Muscle of leg (tissue), 11 donors: ENCODE data around the gene IFT88. TPM values are rescaled to one million over a fixed set of nuclear protein-coding genes. Genes with fewer than 3 reads are reported as not detected.

Experiments
- DNase-seq: peaks from one replicate; pipeline ENCODE4 v3.0.0; 2013
- H3K27ac ChIP-seq: one replicate; pipeline ENCODE4 v1.5.1; 2013; ENCODE audit warnings: mild to moderate bottlenecking, low read length, control low read depth
- H3K27me3 ChIP-seq: one replicate; pipeline ENCODE4 v1.6.1; 2013; ENCODE audit warnings: low read length; ENCODE audit not compliant: control insufficient read depth, insufficient read depth
- H3K36me3 ChIP-seq: one replicate; pipeline ENCODE4 v1.6.1; 2013; ENCODE audit warnings: low read length; ENCODE audit not compliant: control insufficient read depth, insufficient read depth
- H3K4me1 ChIP-seq: one replicate; pipeline ENCODE4 v1.6.1; 2013; ENCODE audit warnings: low read length; ENCODE audit not compliant: control insufficient read depth, insufficient read depth
- H3K4me3 ChIP-seq: one replicate; pipeline ENCODE4 v1.5.1; 2013; ENCODE audit warnings: low read length, control low read depth
- H3K9me3 ChIP-seq: replicated peaks from 2 replicates; pipeline ENCODE4 v1.6.1; 2013; ENCODE audit warnings: low read depth, low read length; ENCODE audit not compliant: control insufficient read depth
- WGBS: methylation state at CpG from one replicate; pipeline ENCODE4 v1.1.5; 2013; ENCODE audit warnings: missing lambda C conversion rate; ENCODE audit not compliant: insufficient coverage; 5-methylcytosine and 5-hydroxymethylcytosine counted together
- polyA plus RNA-seq, 8 donors: library from polyadenylated mRNA; unstranded; fragments of 120-200 nt; gene quantifications; one replicate each; pipeline versions ENCODE4 v1.2.1 to v1.2.3, GENCODE V29; 2013; ENCODE audit warnings: inconsistent platforms in 1 of 8, low replicate concordance in 1 of 8; ENCODE audit not compliant: insufficient read length in 8 of 8, insufficient read depth in 1 of 8
- total RNA-seq: library from RNA; stranded (reverse); fragments of 120-200 nt; gene quantifications from one replicate; pipeline ENCODE4 v1.2.4, GENCODE V29; 2013

The IFT88 gene
- total and polyA plus RNA-seq, 9 donors: 12.1 to 17.6 (median 13.9) TPM

DNA sequence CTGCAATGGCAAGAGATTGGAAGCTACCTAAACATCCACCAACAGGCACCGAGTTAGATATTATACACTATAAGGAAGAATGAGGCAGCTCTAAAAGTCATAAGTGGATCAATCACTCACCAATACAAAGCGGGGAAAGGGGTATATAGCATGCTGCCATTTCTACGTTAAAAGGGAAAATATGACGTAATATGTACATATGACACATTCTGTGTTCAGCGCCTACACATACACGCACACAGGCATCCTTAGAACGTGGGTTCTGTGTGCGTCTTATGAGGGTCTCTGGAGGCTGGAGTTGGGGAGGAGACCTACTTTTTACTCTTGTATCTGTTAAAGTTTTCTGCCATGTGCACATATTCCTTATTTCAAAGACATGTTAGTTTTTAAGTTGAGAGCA is 142.4 kb downstream of the IFT88 start:
- no peak overlapping the region for H3K4me3 ChIP-seq
- WGBS: 100% methylated on average over 2 of the region's 8 CpGs
- peak overlapping the region; percentile 48 for H3K27ac ChIP-seq
- no peak for DNase-seq
- H3K27me3 ChIP-seq: no peaks in the 10 kb centered on the region
- H3K4me1 ChIP-seq: peaks cover 23% of the 10 kb centered on the region
- no peaks in the 10 kb centered on the region for H3K36me3 ChIP-seq
- no peaks in the 10 kb centered on the region for H3K9me3 ChIP-seq

DNA sequence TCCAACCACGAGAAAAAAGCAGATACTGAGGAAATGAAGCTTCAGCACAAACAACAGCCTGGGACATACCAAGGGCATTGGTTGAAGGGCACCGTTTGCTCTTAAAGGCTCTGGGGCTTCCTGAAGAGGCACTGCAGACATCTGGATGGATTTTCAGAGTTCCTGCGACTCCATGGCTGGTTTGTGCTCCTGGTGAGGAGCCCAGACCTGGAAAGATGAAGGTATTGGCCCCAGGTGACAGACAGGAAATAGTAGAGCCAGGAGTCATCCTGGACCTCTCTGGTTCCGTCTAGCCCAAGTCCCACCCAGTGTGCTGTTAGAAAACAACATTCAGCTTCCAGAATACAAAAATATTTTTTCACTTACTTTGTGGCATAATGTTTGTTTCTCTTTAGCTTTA is 142.8 kb downstream of the IFT88 start:
- 35% methylated on average over 3 of the region's 4 CpGs for WGBS
- H3K4me3 ChIP-seq: no peak overlapping the region
- DNase-seq: no peak
- H3K36me3 ChIP-seq: no peaks in the 10 kb centered on the region
- H3K27ac ChIP-seq: peak overlapping the region; percentile 53
- no peaks in the 10 kb centered on the region for H3K27me3 ChIP-seq
- peaks cover 23% of the 10 kb centered on the region for H3K4me1 ChIP-seq
- H3K9me3 ChIP-seq: no peaks in the 10 kb centered on the region

DNA sequence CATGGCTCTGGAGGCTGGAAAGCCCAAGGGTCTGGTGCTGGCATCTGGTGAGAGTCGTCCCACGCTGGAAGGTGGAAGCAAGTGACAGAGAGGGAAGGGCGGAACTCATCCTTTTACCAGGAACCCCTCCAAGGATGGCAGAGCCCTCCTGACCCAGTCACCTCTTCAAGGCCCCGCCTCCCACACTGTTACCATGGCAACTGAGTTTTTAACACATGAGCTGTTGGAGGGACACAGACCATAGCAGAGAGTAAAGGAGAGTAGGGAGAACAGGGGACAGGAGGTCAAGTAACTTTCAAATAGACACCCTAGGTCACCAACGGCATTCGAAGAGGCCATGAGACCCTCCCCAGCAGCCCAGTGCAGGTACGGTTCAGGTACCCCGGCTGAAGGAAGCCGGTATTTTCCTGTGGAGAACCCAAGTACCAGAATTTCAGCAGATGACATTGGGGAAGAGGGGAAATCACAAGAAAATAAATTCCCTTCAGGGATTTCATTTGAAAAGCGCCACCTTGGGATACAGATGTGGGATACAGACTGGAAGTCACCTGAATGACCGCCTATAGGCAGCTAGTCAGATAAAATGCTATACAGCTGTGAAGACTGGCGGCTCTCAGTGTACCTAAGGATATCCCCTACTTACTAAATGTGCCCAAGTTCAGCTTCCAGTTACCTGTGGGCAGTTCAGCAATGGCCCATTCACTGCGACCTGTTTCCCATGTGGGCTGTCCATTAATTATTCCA is 144.5 kb downstream of the IFT88 start:
- peaks cover 38% of the 10 kb centered on the region for H3K4me1 ChIP-seq
- no peaks in the 10 kb centered on the region for H3K9me3 ChIP-seq
- no peak overlapping the region for H3K27ac ChIP-seq
- no peaks in the 10 kb centered on the region for H3K36me3 ChIP-seq
- DNase-seq: no peak
- WGBS: 81% methylated on average over 5 of the region's 13 CpGs
- no peaks in the 10 kb centered on the region for H3K27me3 ChIP-seq
- no peak overlapping the region for H3K4me3 ChIP-seq

DNA sequence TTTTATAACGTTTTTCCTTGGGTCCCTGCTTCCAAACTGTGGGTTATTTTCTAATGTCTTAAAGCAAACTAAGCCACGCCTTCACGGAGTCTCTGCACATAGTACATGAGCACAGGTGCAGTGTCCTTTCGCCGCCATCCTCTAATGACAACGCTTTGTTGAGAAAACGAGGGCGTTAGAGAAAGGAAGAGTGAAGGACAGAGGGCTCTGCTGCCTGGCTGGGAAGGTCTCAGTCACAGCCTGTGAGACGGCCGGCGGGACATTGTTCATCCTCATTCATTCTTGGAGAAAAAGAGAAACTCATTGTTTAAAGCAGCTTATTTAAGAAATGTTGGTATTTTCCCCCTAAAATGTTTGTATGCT is 146.0 kb downstream of the IFT88 start:
- Histone ChIP-seq H3K27me3 (no peaks in the 10 kb centered on the region), H3K9me3 (no peaks in the 10 kb centered on the region), H3K27ac (peak overlapping the region; percentile 95), H3K4me3 (peak overlapping the region; percentile 8), H3K36me3 (no peaks in the 10 kb centered on the region), H3K4me1 (peaks cover 53% of the 10 kb centered on the region)
- 40% methylated on average over 7 of the region's 11 CpGs for WGBS
- peak; percentile 43 for DNase-seq

DNA sequence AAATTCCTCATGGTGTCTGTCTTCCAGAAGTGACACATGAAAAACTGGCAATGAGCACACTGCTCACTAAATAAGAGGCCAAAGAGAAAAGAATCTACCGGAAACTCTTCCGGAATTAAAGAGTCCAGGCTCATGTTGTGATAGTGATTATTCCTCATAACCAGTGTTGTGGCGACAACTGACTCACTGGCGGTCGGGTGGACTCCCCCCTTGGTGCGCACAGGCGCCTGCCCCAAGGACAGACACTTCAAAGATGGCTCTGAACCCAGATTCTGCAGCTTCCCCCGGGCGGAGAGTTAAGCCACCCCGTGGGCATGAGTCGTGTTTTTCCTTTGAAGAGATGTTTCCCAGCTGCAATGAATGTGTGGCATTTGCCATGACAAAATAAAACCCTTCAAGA is 146.8 kb downstream of the IFT88 start:
- Histone ChIP-seq H3K27ac (peak overlapping the region; percentile 95), H3K4me3 (no peak overlapping the region), H3K4me1 (peaks cover 58% of the 10 kb centered on the region), H3K27me3 (no peaks in the 10 kb centered on the region), H3K9me3 (no peaks in the 10 kb centered on the region), H3K36me3 (no peaks in the 10 kb centered on the region)
- WGBS: no CpG with 5 or more reads among the region's 11 CpGs
- peak; percentile 74 for DNase-seq

DNA sequence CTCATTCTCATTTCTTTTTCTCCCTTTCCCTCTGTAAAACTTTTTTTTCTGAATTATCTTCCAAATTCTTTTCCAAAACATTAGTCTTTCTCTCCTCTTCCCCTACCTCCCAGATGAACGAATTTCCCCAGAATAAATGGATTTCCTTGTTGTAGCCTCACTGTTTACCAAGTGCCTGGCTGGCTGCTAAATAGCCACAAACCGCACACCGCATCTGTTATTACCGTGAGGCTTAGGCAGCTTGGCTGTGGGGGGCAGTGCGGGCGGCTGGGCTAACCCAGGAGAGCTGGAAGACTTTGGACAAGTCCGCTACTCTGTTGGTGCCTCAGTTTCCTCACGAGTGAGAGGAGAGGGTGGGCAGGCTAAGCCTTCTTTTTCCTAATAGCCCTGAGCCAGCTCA is 147.2 kb downstream of the IFT88 start:
- Histone ChIP-seq H3K27ac (peak overlapping the region; percentile 95), H3K27me3 (no peaks in the 10 kb centered on the region), H3K4me1 (peaks cover 62% of the 10 kb centered on the region), H3K36me3 (no peaks in the 10 kb centered on the region), H3K9me3 (no peaks in the 10 kb centered on the region), H3K4me3 (no peak overlapping the region)
- DNase-seq: peak; percentile 72
- 40% methylated on average over 8 of the region's 8 CpGs for WGBS

DNA sequence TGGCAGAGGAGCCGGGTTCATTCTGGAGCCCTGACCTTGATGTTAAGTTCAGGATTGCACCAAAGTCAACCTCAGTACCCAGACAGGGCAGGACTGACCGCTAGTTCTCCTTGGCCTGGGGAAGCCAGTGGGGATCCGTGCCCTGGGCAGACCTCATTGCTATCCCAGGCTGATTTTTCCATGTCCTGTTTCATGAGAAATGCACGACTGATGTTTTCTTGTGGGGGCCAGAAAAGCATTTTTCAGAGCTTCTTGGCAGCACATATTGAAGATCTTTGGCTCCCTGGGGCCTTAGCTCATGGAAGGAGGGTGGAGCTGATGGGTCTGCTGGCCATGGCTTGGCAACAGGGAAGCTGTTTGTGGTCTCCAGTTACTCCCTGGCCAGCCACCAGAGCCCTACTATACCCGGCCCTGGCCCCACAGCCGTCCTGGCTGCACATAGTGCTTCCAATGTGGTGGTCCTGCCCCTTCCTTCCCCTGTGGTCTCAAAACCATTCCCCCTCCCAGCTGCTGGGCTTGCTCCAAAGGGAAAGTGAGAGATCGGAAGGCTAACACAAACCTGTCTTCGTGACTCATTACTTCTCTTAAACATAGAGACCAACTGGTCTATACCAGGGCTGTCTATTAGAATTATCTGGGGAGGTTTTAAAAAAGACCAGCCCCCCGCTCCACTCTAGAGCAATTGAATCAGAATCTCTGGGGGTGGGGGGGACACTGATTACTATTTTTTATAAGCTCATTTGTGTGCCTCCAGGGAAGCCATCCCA is 147.8 kb downstream of the IFT88 start:
- Histone ChIP-seq H3K4me1 (peaks cover 66% of the 10 kb centered on the region), H3K36me3 (no peaks in the 10 kb centered on the region), H3K27ac (peak overlapping the region; percentile 95), H3K4me3 (no peak overlapping the region), H3K9me3 (no peaks in the 10 kb centered on the region), H3K27me3 (no peaks in the 10 kb centered on the region)
- DNase-seq: peak; percentile 98
- 14% methylated on average over 6 of the region's 9 CpGs for WGBS

DNA sequence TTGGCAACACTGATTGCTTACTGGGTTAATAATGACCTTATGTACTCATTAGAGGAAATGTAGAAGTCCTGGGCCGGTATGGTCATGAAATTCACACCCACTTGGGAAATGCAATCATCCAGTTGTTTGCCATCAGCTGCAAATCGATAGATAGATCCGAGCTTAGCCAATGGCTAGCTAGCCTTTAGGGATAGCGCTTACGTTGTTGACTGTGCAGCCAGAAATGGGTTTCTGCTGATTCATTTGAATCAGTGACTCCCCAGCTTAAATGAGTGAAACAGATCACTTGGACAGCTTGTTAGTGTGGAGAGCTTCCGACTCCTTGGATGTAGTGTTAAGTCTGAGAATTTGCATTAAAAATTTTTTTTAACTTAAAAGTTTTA is 148.4 kb downstream of the IFT88 start:
- H3K4me1 ChIP-seq: peaks cover 72% of the 10 kb centered on the region

DNA sequence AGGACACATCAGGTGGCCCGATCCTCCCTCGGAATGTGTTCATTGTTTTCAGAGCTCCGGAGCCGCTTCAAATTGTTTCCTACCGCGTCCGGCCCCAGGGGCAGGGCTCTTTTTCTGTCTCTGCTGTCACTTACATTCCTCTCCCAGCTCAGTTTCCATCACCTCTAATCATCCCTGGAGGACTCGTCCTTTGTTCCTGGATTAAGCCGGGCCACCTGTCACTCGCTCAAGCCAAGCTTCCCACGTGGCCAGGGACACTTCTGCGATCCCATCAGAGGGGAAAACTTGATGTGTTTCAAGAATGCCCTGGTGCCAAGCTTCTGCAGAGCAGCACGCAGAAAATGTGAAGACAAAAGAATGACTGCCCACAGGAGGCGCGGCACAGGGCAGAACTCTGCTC is 150.0 kb downstream of the IFT88 start:
- 73% methylated on average over 15 of the region's 15 CpGs for WGBS
- Histone ChIP-seq H3K27ac (peak overlapping the region; percentile 75), H3K27me3 (peaks cover 7% of the 10 kb centered on the region), H3K4me3 (no peak overlapping the region), H3K9me3 (no peaks in the 10 kb centered on the region), H3K36me3 (no peaks in the 10 kb centered on the region), H3K4me1 (peaks cover 86% of the 10 kb centered on the region)
- DNase-seq: peak; percentile 65

More for the DNA sequence above, 148.4 kb downstream of the IFT88 start:
- Histone ChIP-seq H3K27me3 (no peaks in the 10 kb centered on the region), H3K27ac (peak overlapping the region; percentile 95), H3K36me3 (no peaks in the 10 kb centered on the region), H3K9me3 (no peaks in the 10 kb centered on the region), H3K4me3 (no peak overlapping the region)
- 33% methylated on average over 5 of the region's 6 CpGs for WGBS
- peak; percentile 90 for DNase-seq
